Lower leg skin (tissue), 4 donors: Measurements from ENCODE around the gene DCD. TPM values are rescaled to one million over a fixed set of nuclear protein-coding genes. Genes with fewer than 3 reads are reported as not detected.

Source experiments
- DNase-seq, 2 donors: peaks; one replicate each; pipeline ENCODE4 v3.0.0-alpha.2; 2019; ENCODE audit warnings: low spot score in 2 of 2
- H3K4me3 ChIP-seq: fragments of 200-600 bp; sonication (generic); 2 replicates; pipeline ENCODE4 v1.5.1; 2017; ENCODE audit warnings: mild to moderate bottlenecking, low read depth; ENCODE audit not compliant: poor library complexity, severe bottlenecking
- CTCF ChIP-seq, 3 donors: fragments of 450-650 bp; IDR thresholded peaks; one replicate each; pipeline ENCODE4 v1.5.1; 2016; ENCODE audit warnings: antibody characterized with exemption in 3 of 3, mild to moderate bottlenecking in 3 of 3, moderate library complexity in 2 of 3
- POLR2A ChIP-seq, 2 donors: fragments of 450-650 bp; IDR thresholded peaks; one replicate each; pipeline ENCODE4 v1.6.1; 2016 to 2017; ENCODE audit warnings: antibody characterized with exemption in 2 of 2, mild to moderate bottlenecking in 1 of 2, moderate library complexity in 1 of 2
- WGBS, 2 donors: methylation state at CpG; one replicate each; pipeline ENCODE4 v1.1.5; 2018; 5-methylcytosine and 5-hydroxymethylcytosine counted together
- intact Hi-C: fragments of 100-400 bp; cut with DNase I; formaldehyde crosslinking; loops from one replicate; pipeline ENCODE4 v1.15.0; 2023; ENCODE audit warnings: low total_unique reads
- total RNA-seq, 4 donors: library from RNA; depleted of rRNA; stranded (reverse); fragments of >200 nt; gene quantifications; one replicate each; pipeline ENCODE4 v1.1.0, GENCODE V29; 2016

The DCD gene
- total RNA-seq, 4 donors from 2014 or later, result 449 to 9,764 (median 1,589) TPM

GRCh38 chr12:54596526-54596946, 51.6 kb downstream of the DCD start:
- intact Hi-C loops, result no loop called here
- H3K4me3 ChIP-seq, result no peak overlapping the region
- 12 to 20% methylated on average over 3 of the region's 3 CpGs for WGBS, 2 donors
- peak in 1 of 3 donors; percentile 19 for TF ChIP-seq CTCF (IDR thresholded peaks at IDR 0.05)
- TF ChIP-seq POLR2A (IDR thresholded peaks at IDR 0.05), result no peak
- DNase-seq, result peak in 1 of 2 donors; percentile 34

- TF ChIP-seq POLR2A (IDR thresholded peaks at IDR 0.05), result no peak
- no peak for TF ChIP-seq CTCF (IDR thresholded peaks at IDR 0.05)
Observed at GRCh38 chr12:54595471-54595870, 52.7 kb downstream of the DCD start.

More at GRCh38 chr12:54595471-54595870, 52.7 kb downstream of the DCD start:
- DNase-seq, result no peak
- intact Hi-C loops, result no loop called here
- 73 to 88% methylated on average over 3 of the region's 3 CpGs for WGBS, 2 donors
- H3K4me3 ChIP-seq, result no peak overlapping the region

Other genes with a start within 250 kb of the DCD start
- 10 to 100 TPM; 21.2 to 75.9 (median 29.4) TPM for gene ITGA5, start 229.1 kb downstream of the DCD start, total RNA-seq
- gene GTSF1, start 174.8 kb downstream of the DCD start, total RNA-seq, result not detected
- 1 to 10 TPM; 4.0 to 5.0 (median 4.6) TPM for gene NCKAP1L, start 150.6 kb downstream of the DCD start, total RNA-seq
- gene PDE1B, start 98.8 kb downstream of the DCD start, total RNA-seq, result 1 to 10 TPM; 1.9 to 3.7 (median 3.2) TPM
- 10 to 100 TPM in 1 of 4 donors, 1 to 10 TPM in 3; 1.3 to 11.5 (median 5.2) TPM for gene PPP1R1A, start 59.7 kb downstream of the DCD start, total RNA-seq
- under 1 TPM in 1 of 4 donors, not detected in 3; 0.68 TPM for gene LACRT, start 13.5 kb downstream of the DCD start, total RNA-seq
- gene MUCL1, start 206.2 kb upstream of the DCD start, total RNA-seq, result 1,000 to 10,000 TPM in 2 of 4 donors, 100 to 1,000 TPM in 2; 114 to 1,631 (median 631) TPM